Endothelial cell of umbilical vein (primary cell): ENCODE measurements around the gene MEGF11. TPM values are rescaled to one million over a fixed set of nuclear protein-coding genes. Genes with fewer than 3 reads are reported as not detected.

Experiments used
- BruUV-seq: library from RNA; stranded (reverse); fragments of 400-500 nt; replicated peaks from 2 replicates; lab custom pipeline; 2021; lab: Mats Ljungman, UMichigan
- CTCF ChIA-PET: fragments of 300-600, 350-600 bp; sonication (Branson Sonifier 250); formaldehyde crosslinking; loops from one replicate; lab custom pipeline; 2021; ENCODE audit warnings: antibody characterized with exemption, inconsistent platforms; lab: Charles Lee
- POLR2A ChIA-PET: fragments of 300-600, 350-600 bp; sonication (Branson Sonifier 250); formaldehyde crosslinking; loops from one replicate; lab custom pipeline; 2021; ENCODE audit warnings: antibody characterized with exemption, inconsistent platforms; lab: Charles Lee
- DNase-seq: peaks from one replicate; pipeline ENCODE4 v3.0.0-alpha.2; 2011; ENCODE audit warnings: low read depth, low spot score
- FAIRE-seq: peaks from 2 replicates; lab custom pipeline; 2011; peaks lifted over from hg19 to GRCh38; lab: Jason Lieb, UNC
- H2AFZ ChIP-seq: 2 replicates; pipeline ENCODE4 v1.6.0; 2012; ENCODE audit warnings: low read depth, low read length, control low read depth, inconsistent platforms
- H3K27ac ChIP-seq: 2 replicates; pipeline ENCODE4 v1.5.1; 2011; ENCODE audit warnings: low read depth, mild to moderate bottlenecking, control low read depth, low read length, moderate library complexity; ENCODE audit not compliant: insufficient read depth
- H3K27me3 ChIP-seq, 2 experiments: 2 replicates each; pipeline versions ENCODE4 v1.6.0 to v1.6.1; 2011; ENCODE audit warnings: low read length in 2 of 2, mixed read lengths in 1 of 2; ENCODE audit not compliant: control insufficient read depth in 2 of 2, insufficient read depth in 2 of 2
- H3K36me3 ChIP-seq, 2 experiments: 2 replicates in 1 of 2; 3 replicates in 1 of 2; pipeline ENCODE4 v1.5.1; 2011; ENCODE audit warnings: low read length in 2 of 2, mild to moderate bottlenecking in 1 of 2, moderate library complexity in 1 of 2; ENCODE audit not compliant: control insufficient read depth in 2 of 2, insufficient read depth in 2 of 2; ENCODE audit errors: extremely low read depth in 1 of 2
- H3K4me1 ChIP-seq: 3 replicates; pipeline ENCODE4 v1.5.1; 2011; ENCODE audit warnings: mild to moderate bottlenecking, low read length; ENCODE audit not compliant: control insufficient read depth, insufficient read depth; ENCODE audit errors: extremely low read depth
- H3K4me2 ChIP-seq: 2 replicates; pipeline ENCODE4 v1.6.1; 2011; ENCODE audit warnings: low read length, control low read depth, mixed read lengths; ENCODE audit not compliant: insufficient read depth
- H3K4me3 ChIP-seq, 3 experiments: fragments of 200-600 bp in 1 of 3; sonication (generic), shearing (Covaris generic) in 1 of 3; replicated peaks in 1 of 3; 2 replicates each; pipeline ENCODE4 v1.5.1; 2011 to 2016; ENCODE audit warnings: control low read depth in 3 of 3, low read length in 3 of 3, mild to moderate bottlenecking in 2 of 3, inconsistent platforms in 1 of 3, low read depth in 1 of 3, moderate library complexity in 1 of 3; ENCODE audit not compliant: insufficient read depth in 1 of 3
- H3K79me2 ChIP-seq: 2 replicates; pipeline ENCODE4 v1.6.0; 2012; ENCODE audit warnings: low read length, inconsistent platforms; ENCODE audit not compliant: control insufficient read depth, insufficient read depth
- H3K9ac ChIP-seq: replicated peaks from 2 replicates; pipeline ENCODE3; 2011; ENCODE audit warnings: low read length, control low read depth; ENCODE audit not compliant: insufficient read depth; ENCODE audit errors: extremely low read depth
- H3K9me1 ChIP-seq: replicated peaks from 3 replicates; pipeline ENCODE4 v1.6.0; 2011; ENCODE audit warnings: mild to moderate bottlenecking, low read length; ENCODE audit not compliant: control insufficient read depth, insufficient read depth; ENCODE audit errors: extremely low read depth
- H3K9me3 ChIP-seq: replicated peaks from 2 replicates; pipeline ENCODE4 v1.5.1; 2012; ENCODE audit warnings: low read length, inconsistent platforms; ENCODE audit not compliant: control insufficient read depth, insufficient read depth
- H4K20me1 ChIP-seq: replicated peaks from 2 replicates; pipeline ENCODE3; 2011; ENCODE audit warnings: mild to moderate bottlenecking, low read length; ENCODE audit not compliant: control insufficient read depth, insufficient read depth; ENCODE audit errors: extremely low read depth
- EZH2 ChIP-seq: IDR thresholded peaks from 2 replicates; pipeline ENCODE4 v1.6.1; 2012; ENCODE audit warnings: borderline replicate concordance, low read depth, mild to moderate bottlenecking, moderate library complexity, low read length, inconsistent platforms; ENCODE audit not compliant: severe bottlenecking
- FOS ChIP-seq: IDR thresholded peaks from 2 replicates; pipeline ENCODE4 v1.6.1; 2011; ENCODE audit warnings: mild to moderate bottlenecking, low read length, moderate library complexity, borderline replicate concordance; ENCODE audit not compliant: insufficient read depth
- GATA2 ChIP-seq: IDR thresholded peaks from 2 replicates; pipeline ENCODE4 v1.7.0; 2011; ENCODE audit warnings: low read depth, mild to moderate bottlenecking, moderate library complexity, mixed read lengths, low read length; ENCODE audit not compliant: insufficient read length, insufficient read depth
- JUN ChIP-seq: IDR thresholded peaks from 2 replicates; pipeline ENCODE4 v1.6.1; 2011; ENCODE audit warnings: borderline replicate concordance, low read depth; ENCODE audit not compliant: insufficient read length, insufficient read depth
- MYC ChIP-seq: IDR thresholded peaks from one replicate; pipeline ENCODE4 v1.6.1; 2011; ENCODE audit warnings: mild to moderate bottlenecking, low read depth, low read length
- POLR2A ChIP-seq: IDR thresholded peaks from 2 replicates; pipeline ENCODE4 v1.6.1; 2012; ENCODE audit warnings: low read depth, mild to moderate bottlenecking, control low read depth, low read length
- POLR2AphosphoS5 ChIP-seq: IDR thresholded peaks from 2 replicates; pipeline ENCODE4 v1.6.1; 2012; ENCODE audit warnings: low read depth, mild to moderate bottlenecking, control low read depth, low read length, moderate library complexity; ENCODE audit not compliant: insufficient read depth
- dilution Hi-C: fragments of 300-500 bp; cut with MboI; formaldehyde crosslinking; loops from one replicate; pipeline ENCODE4 v1.15.0; 2019; ENCODE audit warnings: low sequenced_read_pairs; ENCODE audit not compliant: extremely low pct_ligation_motif_present
- intact Hi-C: fragments of 100-400 bp; cut with micrococcal nuclease; formaldehyde crosslinking; loops from one replicate; pipeline ENCODE4 v1.10.0; 2022
- polyA plus RNA-seq, 4 experiments: library from polyadenylated mRNA; depleted of rRNA in 3 of 4; stranded (reverse) in 3 of 4; unstranded in 1 of 4; fragments of >200 nt; gene quantifications; 2 replicates each; pipeline versions ENCODE4 v1.2.1 to v1.2.3, GENCODE V29; 2011 to 2012; ENCODE audit warnings: missing spikeins in 1 of 4
- total RNA-seq: library from RNA; stranded (reverse); gene quantifications from 2 replicates; pipeline ENCODE4 v1.2.3, GENCODE V29; 2021
- TF ChIP-seq, protein P1 (sequence below): IDR thresholded peaks from 2 replicates; pipeline ENCODE4 v1.6.1; 2011; ENCODE audit not compliant: insufficient read depth, insufficient read length
- TF ChIP-seq, protein P2 (sequence below), 2 donors: IDR thresholded peaks; 1 replicate in 1 of 2; 2 replicates in 1 of 2; pipeline ENCODE4 v1.5.1; 2011; ENCODE audit warnings: low read length in 2 of 2, mild to moderate bottlenecking in 2 of 2, moderate library complexity in 2 of 2, control low read depth in 1 of 2, inconsistent platforms in 1 of 2, low read depth in 1 of 2; ENCODE audit not compliant: insufficient read depth in 1 of 2; ENCODE audit errors: extremely low read depth in 1 of 2

The MEGF11 gene
- total and polyA plus RNA-seq, 2 donors (not counting 3 experiments of a cell fraction or from before 2014, with no cell fraction given) = not detected

DNA sequence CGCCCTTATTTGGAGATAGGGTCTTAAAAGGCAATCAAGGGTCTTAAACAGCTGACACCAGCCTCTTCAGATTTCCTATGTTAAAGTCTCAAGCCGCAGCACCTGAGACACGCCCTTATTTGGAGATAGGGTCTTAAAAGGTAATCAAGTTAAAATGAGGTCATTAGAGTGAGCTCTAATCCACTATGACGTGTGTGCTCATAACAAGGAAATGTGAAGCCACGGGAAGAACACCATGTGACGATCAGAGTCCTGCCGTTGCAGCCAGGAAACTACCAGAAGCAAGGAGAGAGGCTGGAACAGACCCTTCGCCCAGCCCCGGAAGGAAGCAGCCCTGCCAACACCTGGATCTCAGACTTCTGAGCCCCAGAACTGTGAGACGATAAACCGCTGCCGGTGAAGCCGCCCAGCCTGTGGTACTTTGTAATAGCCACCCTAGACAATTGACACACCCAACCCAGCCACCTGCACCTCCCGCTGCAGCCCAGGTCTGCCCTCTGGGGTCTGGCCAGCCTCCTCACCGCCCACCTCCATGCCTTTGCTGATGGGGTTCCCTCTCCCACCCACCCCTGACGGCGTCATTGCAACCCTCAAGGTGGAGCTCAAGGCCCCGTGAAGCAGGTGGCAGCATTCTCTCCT is 137.9 kb downstream of the MEGF11 start:
- no peak for TF ChIP-seq MYC
- no peak for TF ChIP-seq EZH2
- TF ChIP-seq, protein P1, sequence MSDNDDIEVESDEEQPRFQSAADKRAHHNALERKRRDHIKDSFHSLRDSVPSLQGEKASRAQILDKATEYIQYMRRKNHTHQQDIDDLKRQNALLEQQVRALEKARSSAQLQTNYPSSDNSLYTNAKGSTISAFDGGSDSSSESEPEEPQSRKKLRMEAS = no peak
- TF ChIP-seq JUN = no peak
- TF ChIP-seq, protein P2, sequence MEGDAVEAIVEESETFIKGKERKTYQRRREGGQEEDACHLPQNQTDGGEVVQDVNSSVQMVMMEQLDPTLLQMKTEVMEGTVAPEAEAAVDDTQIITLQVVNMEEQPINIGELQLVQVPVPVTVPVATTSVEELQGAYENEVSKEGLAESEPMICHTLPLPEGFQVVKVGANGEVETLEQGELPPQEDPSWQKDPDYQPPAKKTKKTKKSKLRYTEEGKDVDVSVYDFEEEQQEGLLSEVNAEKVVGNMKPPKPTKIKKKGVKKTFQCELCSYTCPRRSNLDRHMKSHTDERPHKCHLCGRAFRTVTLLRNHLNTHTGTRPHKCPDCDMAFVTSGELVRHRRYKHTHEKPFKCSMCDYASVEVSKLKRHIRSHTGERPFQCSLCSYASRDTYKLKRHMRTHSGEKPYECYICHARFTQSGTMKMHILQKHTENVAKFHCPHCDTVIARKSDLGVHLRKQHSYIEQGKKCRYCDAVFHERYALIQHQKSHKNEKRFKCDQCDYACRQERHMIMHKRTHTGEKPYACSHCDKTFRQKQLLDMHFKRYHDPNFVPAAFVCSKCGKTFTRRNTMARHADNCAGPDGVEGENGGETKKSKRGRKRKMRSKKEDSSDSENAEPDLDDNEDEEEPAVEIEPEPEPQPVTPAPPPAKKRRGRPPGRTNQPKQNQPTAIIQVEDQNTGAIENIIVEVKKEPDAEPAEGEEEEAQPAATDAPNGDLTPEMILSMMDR (IDR thresholded peaks at IDR 0.05; ENCODE audit: extremely low read depth in 1 of 2, insufficient read depth in 1 of 2, low read depth in 1 of 2, low read length in 2 of 2) = no peak
- TF ChIP-seq FOS = no peak
- no peak for TF ChIP-seq POLR2AphosphoS5
- TF ChIP-seq POLR2A = no peak
- TF ChIP-seq GATA2 = no peak
- Histone ChIP-seq H3K79me2 (no peaks in the 10 kb centered on the region), H3K27ac (no peak overlapping the region), H3K9me1 (no peaks in the 10 kb centered on the region), H3K4me3 (no peak overlapping the region), H3K4me1 (no peaks in the 10 kb centered on the region), H3K9ac (no peak overlapping the region), H3K36me3 (no peaks in the 10 kb centered on the region), H3K27me3 (peaks cover 6 to 10% of the 10 kb centered on the region in 2 experiments), H2AFZ (no peak overlapping the region), H4K20me1 (no peaks in the 10 kb centered on the region), H3K9me3 (no peaks in the 10 kb centered on the region), H3K4me2 (no peak overlapping the region)
- ChIA-PET CTCF (no interaction called here), POLR2A (no interaction called here)
- FAIRE-seq = no peak
- intact Hi-C loops (no loop called here), dilution Hi-C loops (no loop called here)
- no peak for DNase-seq
- no TSS peak for BruUV-seq
